Thyroid gland (tissue), 4 donors: ENCODE results near the gene PANX2. TPM values are rescaled to one million over a fixed set of nuclear protein-coding genes. Genes with fewer than 3 reads are reported as not detected.

Source experiments
- DNase-seq, 2 donors: peaks; one replicate each; pipeline ENCODE4 v3.0.0-alpha.2; 2019
- H3K27ac ChIP-seq, 3 donors: fragments of 200-600 bp; sonication (generic); 1 replicate in 2 of 3; 2 replicates in 1 of 3; pipeline ENCODE4 v1.5.1; 2016 to 2019; ENCODE audit warnings: mild to moderate bottlenecking in 1 of 3, moderate library complexity in 1 of 3
- H3K27me3 ChIP-seq: fragments of 200-600 bp; sonication (generic); one replicate; pipeline ENCODE4 v1.5.1; 2019
- H3K36me3 ChIP-seq, 2 donors: fragments of 200-600 bp; sonication (generic); one replicate each; pipeline ENCODE4 v1.5.1; 2016 to 2019
- H3K4me1 ChIP-seq, 2 donors: fragments of 200-600 bp; sonication (generic); one replicate each; pipeline ENCODE4 v1.5.1; 2017 to 2019
- H3K4me3 ChIP-seq, 3 donors: fragments of 200-600 bp; sonication (generic); replicated peaks in 1 of 3; 1 replicate in 2 of 3; 2 replicates in 1 of 3; pipeline ENCODE4 v1.5.1; 2016; ENCODE audit warnings: mild to moderate bottlenecking in 1 of 3
- H3K9me3 ChIP-seq: fragments of 200-600 bp; sonication (generic); one replicate; pipeline ENCODE4 v1.5.1; 2017
- CTCF ChIP-seq, 6 experiments: fragments of 200-600 bp in 3 of 6; fragments of 450-650 bp in 3 of 6; sonication (generic) in 3 of 6; IDR thresholded peaks; one replicate each; pipeline ENCODE4 v1.5.1; 2016 to 2019; ENCODE audit warnings: antibody characterized with exemption in 6 of 6, mild to moderate bottlenecking in 2 of 6, inconsistent platforms in 1 of 6, moderate library complexity in 1 of 6
- POLR2A ChIP-seq, 2 donors: fragments of 450-650 bp; IDR thresholded peaks; one replicate each; pipeline ENCODE4 v1.6.1; 2017; ENCODE audit warnings: antibody characterized with exemption in 2 of 2, mild to moderate bottlenecking in 2 of 2, moderate library complexity in 1 of 2
- WGBS, 2 donors: methylation state at CpG; one replicate each; pipeline ENCODE4 v1.1.5; 2017; 5-methylcytosine and 5-hydroxymethylcytosine counted together
- intact Hi-C: fragments of 100-400 bp; cut with DNase I; formaldehyde crosslinking; loops from one replicate; pipeline ENCODE4 v1.15.1; 2023
- total RNA-seq, 4 donors: library from RNA; depleted of rRNA; stranded (reverse); fragments of >200 nt; gene quantifications; one replicate each; pipeline ENCODE4 v1.2.3, GENCODE V29; 2016

The PANX2 gene
- total RNA-seq, 4 donors from 2014 or later = 9.0 to 12.1 (median 10.9) TPM

GRCh38 chr22:50227579-50228215 is 57.2 kb downstream of the PANX2 start:
- H3K9me3 ChIP-seq = no peaks in the 10 kb centered on the region
- no peak overlapping the region for H3K4me3 ChIP-seq
- WGBS, 2 donors = 91% methylated on average over 17 to 24 of the region's 25 CpGs
- H3K36me3 ChIP-seq = peaks cover 32 to 38% of the 10 kb centered on the region in 2 donors
- DNase-seq = no peak
- no peaks in the 10 kb centered on the region for H3K27me3 ChIP-seq
- intact Hi-C loops = no loop called here
- TF ChIP-seq CTCF (IDR thresholded peaks at IDR 0.05) = no peak
- no peak for TF ChIP-seq POLR2A (IDR thresholded peaks at IDR 0.05)
- H3K27ac ChIP-seq = no peak overlapping the region
- H3K4me1 ChIP-seq = no peaks in the 10 kb centered on the region

GRCh38 chr22:50228366-50228765 is 57.8 kb downstream of the PANX2 start:
- Histone ChIP-seq H3K4me3 (no peak overlapping the region), H3K4me1 (no peaks in the 10 kb centered on the region), H3K9me3 (no peaks in the 10 kb centered on the region), H3K36me3 (peaks cover 32 to 33% of the 10 kb centered on the region in 2 donors), H3K27ac (no peak overlapping the region), H3K27me3 (no peaks in the 10 kb centered on the region)
- no peak for DNase-seq
- no peak for TF ChIP-seq POLR2A (IDR thresholded peaks at IDR 0.05)
- no peak for TF ChIP-seq CTCF (IDR thresholded peaks at IDR 0.05)
- 97 to 98% methylated on average over 6 to 9 of the region's 9 CpGs for WGBS, 2 donors
- intact Hi-C loops = no loop called here

GRCh38 chr22:50229370-50229769 is 58.8 kb downstream of the PANX2 start:
- Histone ChIP-seq H3K4me3 (no peak overlapping the region), H3K4me1 (no peaks in the 10 kb centered on the region), H3K27ac (no peak overlapping the region), H3K36me3 (peaks cover 24 to 25% of the 10 kb centered on the region in 2 donors), H3K27me3 (no peaks in the 10 kb centered on the region), H3K9me3 (no peaks in the 10 kb centered on the region)
- intact Hi-C loops = no loop called here
- no peak for TF ChIP-seq CTCF (IDR thresholded peaks at IDR 0.05)
- TF ChIP-seq POLR2A (IDR thresholded peaks at IDR 0.05) = no peak
- WGBS, 2 donors = 94 to 95% methylated on average over 16 of the region's 16 CpGs
- DNase-seq = no peak

Other genes starting within 250 kb of the PANX2 start
- gene PIM3, start 210.0 kb upstream of the PANX2 start, total RNA-seq = 100 to 1,000 TPM in 1 of 4 donors, 10 to 100 TPM in 3; 45.4 to 108 (median 73.2) TPM
- not detected for gene IL17REL, start 158.0 kb upstream of the PANX2 start, total RNA-seq
- not detected for gene TTLL8, start 112.4 kb upstream of the PANX2 start, total RNA-seq
- under 1 TPM in 1 of 4 donors, not detected in 3; 0.11 TPM for gene MLC1, start 85.3 kb upstream of the PANX2 start, total RNA-seq
- gene MOV10L1, start 80.7 kb upstream of the PANX2 start, total RNA-seq = 1 to 10 TPM in 2 of 4 donors, under 1 TPM in 2; 0.33 to 1.5 (median 1.0) TPM
- 10 to 100 TPM; 26.6 to 51.9 (median 31.5) TPM for gene TRABD, start 15.2 kb downstream of the PANX2 start, total RNA-seq
- gene SELENOO, start 30.3 kb downstream of the PANX2 start, total RNA-seq = 10 to 100 TPM; 20.7 to 50.6 (median 31.0) TPM
- 100 to 1,000 TPM in 1 of 4 donors, 10 to 100 TPM in 3; 64.6 to 102 (median 80.3) TPM for gene TUBGCP6, start 74.3 kb downstream of the PANX2 start, total RNA-seq
- 10 to 100 TPM; 31.4 to 42.7 (median 32.5) TPM for gene HDAC10, start 80.5 kb downstream of the PANX2 start, total RNA-seq
- 1 to 10 TPM; 3.1 to 5.1 (median 3.7) TPM for gene MAPK12, start 91.0 kb downstream of the PANX2 start, total RNA-seq
- 1 to 10 TPM; 2.8 to 4.7 (median 4.0) TPM for gene MAPK11, start 99.6 kb downstream of the PANX2 start, total RNA-seq
- gene PLXNB2, start 136.9 kb downstream of the PANX2 start, total RNA-seq = 100 to 1,000 TPM; 143 to 266 (median 215) TPM
- 10 to 100 TPM in 2 of 4 donors, 1 to 10 TPM in 2; 4.3 to 14.3 (median 9.3) TPM for gene DENND6B, start 156.3 kb downstream of the PANX2 start, total RNA-seq
- 100 to 1,000 TPM in 1 of 4 donors, 10 to 100 TPM in 3; 65.7 to 103 (median 74.0) TPM for gene PPP6R2, start 172.6 kb downstream of the PANX2 start, total RNA-seq